HCT116 (cell line): ENCODE measurements around the gene SMYD4. TPM values are rescaled to one million over a fixed set of nuclear protein-coding genes. Genes with fewer than 3 reads are reported as not detected.

Source experiments
- ATAC-seq: fragments of 200-7000 bp; cut with Tn5 transposase; 2 replicates; pipeline ENCODE4 v1.9.1; 2020; ENCODE audit warnings: mild to moderate bottlenecking, moderate library complexity
- BruUV-seq: library from RNA; stranded (reverse); fragments of 400-500 nt; replicated peaks from 2 replicates; lab custom pipeline; 2021; lab: Mats Ljungman, UMichigan
- CTCF ChIA-PET: fragments of 300-600 bp; sonication (Branson Sonifier 250); formaldehyde crosslinking; loops from one replicate; lab custom pipeline; 2021; ENCODE audit warnings: antibody characterized with exemption; lab: Charles Lee
- POLR2A ChIA-PET: fragments of 300-600, 350-600 bp; sonication (Branson Sonifier 250); formaldehyde crosslinking; loops from one replicate; lab custom pipeline; 2021; ENCODE audit warnings: antibody characterized with exemption; lab: Charles Lee
- RAD21 ChIA-PET, 2 experiments: fragments of 300-600 bp; sonication (Branson Sonifier 250); formaldehyde crosslinking; loops; one replicate each; lab custom pipeline; 2023; ENCODE audit warnings: low total read pairs in 2 of 2; ENCODE audit not compliant: uncharacterized antibody in 2 of 2, unreplicated experiment in 2 of 2, low non-redundant PET in 1 of 2; lab: Charles Lee
- DNase-seq: peaks from one replicate; pipeline ENCODE4 v3.0.0-alpha.2; 2010; ENCODE audit warnings: low read depth, low spot score
- H2AFZ ChIP-seq: fragments of 200-600 bp; shearing (Covaris generic), sonication (generic); 2 replicates; pipeline ENCODE4 v1.6.1; 2017; ENCODE audit warnings: low read depth, mixed run types, mixed read lengths, antibody characterized with exemption, low read length; ENCODE audit not compliant: poor library complexity, severe bottlenecking
- H3K27ac ChIP-seq: 2 replicates; pipeline ENCODE4 v1.5.1; 2012; ENCODE audit warnings: low read depth, low read length
- H3K27me3 ChIP-seq: fragments of 200-600 bp; sonication (generic); 2 replicates; pipeline ENCODE4 v1.6.1; 2016; ENCODE audit warnings: mixed run types, low read length, mixed read lengths; ENCODE audit not compliant: insufficient read depth
- H3K36me3 ChIP-seq, 2 experiments: fragments of 200-500 bp in 1 of 2; fragments of 200-600 bp in 1 of 2; sonication (Bioruptor generic) in 1 of 2; sonication (generic) in 1 of 2; 2 replicates each; pipeline versions ENCODE4 v1.5.1 to v1.6.1; 2014 to 2016; ENCODE audit warnings: low read length in 2 of 2, inconsistent platforms in 1 of 2, mixed read lengths in 1 of 2, mixed run types in 1 of 2; ENCODE audit not compliant: insufficient read depth in 2 of 2, control insufficient read depth in 1 of 2
- H3K4me1 ChIP-seq, 2 experiments: fragments of 200-600 bp in 1 of 2; sonication (generic) in 1 of 2; 2 replicates each; pipeline versions ENCODE4 v1.5.1 to v1.6.1; 2012 to 2017; ENCODE audit warnings: low read length in 2 of 2, inconsistent platforms in 1 of 2, mild to moderate bottlenecking in 1 of 2, mixed read lengths in 1 of 2, mixed run types in 1 of 2, moderate library complexity in 1 of 2; ENCODE audit not compliant: insufficient read depth in 2 of 2, control insufficient read depth in 1 of 2
- H3K4me2 ChIP-seq: fragments of 200-600 bp; sonication (generic); 2 replicates; pipeline ENCODE4 v1.6.1; 2017; ENCODE audit warnings: mixed run types, low read length, mixed read lengths
- H3K4me3 ChIP-seq, 2 experiments: fragments of 200-600 bp in 1 of 2; sonication (generic) in 1 of 2; replicated peaks in 1 of 2; 2 replicates each; pipeline ENCODE4 v1.5.1; 2011 to 2016; ENCODE audit warnings: low read length in 2 of 2, control low read depth in 1 of 2, low read depth in 1 of 2, mild to moderate bottlenecking in 1 of 2, mixed read lengths in 1 of 2, mixed run types in 1 of 2
- H3K79me2 ChIP-seq: fragments of 200-600 bp; sonication (generic); 2 replicates; pipeline ENCODE4 v1.6.1; 2017; ENCODE audit warnings: mild to moderate bottlenecking, mixed run types, low read length, moderate library complexity, mixed read lengths; ENCODE audit not compliant: insufficient read depth
- H3K9ac ChIP-seq: fragments of 200-600 bp; sonication (generic); 2 replicates; pipeline ENCODE4 v1.6.1; 2016; ENCODE audit warnings: low read length, mixed read lengths
- H3K9me2 ChIP-seq: fragments of 200-600 bp; sonication (generic), shearing (Covaris generic); 2 replicates; pipeline ENCODE4 v1.6.1; 2017; ENCODE audit warnings: mixed run types, mild to moderate bottlenecking, moderate library complexity; ENCODE audit not compliant: insufficient read depth
- H3K9me3 ChIP-seq, 2 experiments: fragments of 200-500 bp in 1 of 2; fragments of 200-600 bp in 1 of 2; sonication (Bioruptor generic) in 1 of 2; sonication (generic) in 1 of 2; 2 replicates each; pipeline ENCODE4 v1.6.1; 2014 to 2017; ENCODE audit warnings: low read length in 2 of 2, mixed read lengths in 2 of 2, inconsistent platforms in 1 of 2, low read depth in 1 of 2, mild to moderate bottlenecking in 1 of 2, mixed run types in 1 of 2, moderate library complexity in 1 of 2; ENCODE audit not compliant: control insufficient read depth in 1 of 2, insufficient read depth in 1 of 2
- H4K20me1 ChIP-seq: fragments of 200-600 bp; sonication (generic), shearing (Covaris generic); 2 replicates; pipeline ENCODE4 v1.6.1; 2017; ENCODE audit warnings: mixed run types, mild to moderate bottlenecking, moderate library complexity; ENCODE audit not compliant: insufficient read depth
- CEBPB ChIP-seq: IDR thresholded peaks from 2 replicates; pipeline ENCODE4 v1.6.1; 2012; ENCODE audit warnings: low read depth
- ELF1 ChIP-seq: IDR thresholded peaks from 2 replicates; pipeline ENCODE4 v1.6.1; 2012; ENCODE audit warnings: low read depth, borderline replicate concordance
- EZH2 ChIP-seq: fragments of 200-600 bp; sonication (generic); IDR thresholded peaks from 2 replicates; pipeline ENCODE4 v1.6.1; 2017; ENCODE audit warnings: antibody characterized with exemption, mixed run types
- FOSL1 ChIP-seq: IDR thresholded peaks from 2 replicates; pipeline ENCODE4 v1.6.1; 2012; ENCODE audit warnings: low read depth
- JUND ChIP-seq: IDR thresholded peaks from 2 replicates; pipeline ENCODE4 v1.6.1; 2012
- POLR2A ChIP-seq: IDR thresholded peaks from 2 replicates; pipeline ENCODE4 v1.7.0; 2011; ENCODE audit warnings: borderline replicate concordance; ENCODE audit not compliant: insufficient read depth, insufficient read length; ENCODE audit errors: extremely low read depth
- POLR2AphosphoS5 ChIP-seq: IDR thresholded peaks from 2 replicates; pipeline ENCODE4 v1.6.1; 2011; ENCODE audit warnings: mild to moderate bottlenecking, low read depth, low read length, moderate library complexity
- RAD21 ChIP-seq: IDR thresholded peaks from 2 replicates; pipeline ENCODE4 v1.6.1; 2012; ENCODE audit warnings: low read depth, mild to moderate bottlenecking
- SP1 ChIP-seq: IDR thresholded peaks from 2 replicates; pipeline ENCODE4 v1.6.1; 2012; ENCODE audit warnings: low read depth
- SRF ChIP-seq: IDR thresholded peaks from 2 replicates; pipeline ENCODE4 v1.6.1; 2012; ENCODE audit warnings: low read depth
- ZNF274 ChIP-seq: fragments of 200-500 bp; sonication (Bioruptor generic); IDR thresholded peaks from 2 replicates; pipeline ENCODE4 v1.6.1; 2014; ENCODE audit warnings: mild to moderate bottlenecking, low read depth, low read length, inconsistent platforms
- intact Hi-C: fragments of 100-400 bp; cut with micrococcal nuclease; formaldehyde crosslinking; loops from 2 replicates; pipeline ENCODE4 v1.10.0; 2022
- total RNA-seq: library from RNA; stranded (reverse); gene quantifications from one replicate; pipeline ENCODE4 v1.2.1, GENCODE V29; 2021; ENCODE audit not compliant: unreplicated experiment
- TF ChIP-seq, protein P1 (sequence below): IDR thresholded peaks from 2 replicates; pipeline ENCODE4 v1.6.1; 2012; ENCODE audit warnings: low read depth
- TF ChIP-seq, protein P2 (sequence below), 3 experiments: fragments of 200-600 bp in 1 of 3; sonication (generic) in 1 of 3; IDR thresholded peaks in 2 of 3; conservative IDR thresholded peaks in 1 of 3; 2 replicates each; pipeline ENCODE4 v1.5.1; 2012 to 2017; ENCODE audit warnings: low read depth in 2 of 3, low read length in 2 of 3, antibody characterized with exemption in 1 of 3, borderline replicate concordance in 1 of 3, control low read depth in 1 of 3, mild to moderate bottlenecking in 1 of 3, mixed read lengths in 1 of 3, mixed run types in 1 of 3, moderate library complexity in 1 of 3; ENCODE audit not compliant: insufficient read depth in 1 of 3
- TF ChIP-seq, protein P3 (sequence below): IDR thresholded peaks from 2 replicates; pipeline ENCODE4 v1.6.1; 2011; ENCODE audit warnings: mild to moderate bottlenecking, low read length, moderate library complexity; ENCODE audit not compliant: insufficient replicate concordance; ENCODE audit errors: extremely low read depth

Gene SMYD4
- total RNA-seq, 1 experiment from 2014 or later, result 16.9 TPM

DNA sequence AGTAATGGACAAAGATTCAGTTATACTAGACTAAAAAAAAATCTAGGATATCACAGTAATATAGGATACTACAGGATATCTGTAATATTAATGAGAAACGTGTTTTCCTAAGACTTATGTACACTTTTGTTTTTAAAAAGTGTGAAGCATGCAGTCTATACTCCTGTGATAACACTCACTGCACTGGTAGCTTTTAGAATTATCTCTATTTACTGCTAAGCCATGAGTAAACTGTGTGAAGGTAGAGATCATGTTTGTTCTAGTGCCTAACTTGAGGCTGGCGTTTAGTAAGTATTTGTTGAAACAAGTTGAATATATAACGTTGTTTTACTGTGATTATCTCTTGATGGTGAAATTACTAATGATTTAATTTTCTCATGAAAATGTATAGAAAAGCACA lies 24.0 kb upstream of the SMYD4 start:
- Histone ChIP-seq H3K79me2 (peaks cover 18% of the 10 kb centered on the region), H3K27me3 (no peaks in the 10 kb centered on the region), H3K4me2 (no peak overlapping the region), H3K4me3 (no peak overlapping the region), H3K27ac (no peak overlapping the region), H3K36me3 (peaks cover 34 to 45% of the 10 kb centered on the region in 2 experiments; a peak in 3 of 4 replicates), H4K20me1 (peaks cover 3% of the 10 kb centered on the region; the same call in 1 of the 2 replicates), H3K9me3 (no peaks in the 10 kb centered on the region), H3K9ac (no peak overlapping the region), H3K4me1 (no peaks in the 10 kb centered on the region), H3K9me2 (no peaks in the 10 kb centered on the region), H2AFZ (no peak overlapping the region)
- no peak for DNase-seq
- CTCF ChIA-PET, result interaction anchor here (1.4 kb wide), 1 partner anchor 12 kb away, joined by 3 read pairs; no protein-coding TSS in a partner anchor
- POLR2A ChIA-PET, result no interaction called here
- no TSS peak for BruUV-seq
- TF ChIP-seq, protein P1, sequence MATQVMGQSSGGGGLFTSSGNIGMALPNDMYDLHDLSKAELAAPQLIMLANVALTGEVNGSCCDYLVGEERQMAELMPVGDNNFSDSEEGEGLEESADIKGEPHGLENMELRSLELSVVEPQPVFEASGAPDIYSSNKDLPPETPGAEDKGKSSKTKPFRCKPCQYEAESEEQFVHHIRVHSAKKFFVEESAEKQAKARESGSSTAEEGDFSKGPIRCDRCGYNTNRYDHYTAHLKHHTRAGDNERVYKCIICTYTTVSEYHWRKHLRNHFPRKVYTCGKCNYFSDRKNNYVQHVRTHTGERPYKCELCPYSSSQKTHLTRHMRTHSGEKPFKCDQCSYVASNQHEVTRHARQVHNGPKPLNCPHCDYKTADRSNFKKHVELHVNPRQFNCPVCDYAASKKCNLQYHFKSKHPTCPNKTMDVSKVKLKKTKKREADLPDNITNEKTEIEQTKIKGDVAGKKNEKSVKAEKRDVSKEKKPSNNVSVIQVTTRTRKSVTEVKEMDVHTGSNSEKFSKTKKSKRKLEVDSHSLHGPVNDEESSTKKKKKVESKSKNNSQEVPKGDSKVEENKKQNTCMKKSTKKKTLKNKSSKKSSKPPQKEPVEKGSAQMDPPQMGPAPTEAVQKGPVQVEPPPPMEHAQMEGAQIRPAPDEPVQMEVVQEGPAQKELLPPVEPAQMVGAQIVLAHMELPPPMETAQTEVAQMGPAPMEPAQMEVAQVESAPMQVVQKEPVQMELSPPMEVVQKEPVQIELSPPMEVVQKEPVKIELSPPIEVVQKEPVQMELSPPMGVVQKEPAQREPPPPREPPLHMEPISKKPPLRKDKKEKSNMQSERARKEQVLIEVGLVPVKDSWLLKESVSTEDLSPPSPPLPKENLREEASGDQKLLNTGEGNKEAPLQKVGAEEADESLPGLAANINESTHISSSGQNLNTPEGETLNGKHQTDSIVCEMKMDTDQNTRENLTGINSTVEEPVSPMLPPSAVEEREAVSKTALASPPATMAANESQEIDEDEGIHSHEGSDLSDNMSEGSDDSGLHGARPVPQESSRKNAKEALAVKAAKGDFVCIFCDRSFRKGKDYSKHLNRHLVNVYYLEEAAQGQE, result no peak
- TF ChIP-seq RAD21 (no peak), SP1 (no peak), JUND (no peak), CEBPB (no peak), SRF (no peak), POLR2A (no peak), ELF1 (no peak), POLR2AphosphoS5 (no peak), EZH2 (no peak), FOSL1 (no peak), ZNF274 (no peak)
- TF ChIP-seq, protein P2, sequence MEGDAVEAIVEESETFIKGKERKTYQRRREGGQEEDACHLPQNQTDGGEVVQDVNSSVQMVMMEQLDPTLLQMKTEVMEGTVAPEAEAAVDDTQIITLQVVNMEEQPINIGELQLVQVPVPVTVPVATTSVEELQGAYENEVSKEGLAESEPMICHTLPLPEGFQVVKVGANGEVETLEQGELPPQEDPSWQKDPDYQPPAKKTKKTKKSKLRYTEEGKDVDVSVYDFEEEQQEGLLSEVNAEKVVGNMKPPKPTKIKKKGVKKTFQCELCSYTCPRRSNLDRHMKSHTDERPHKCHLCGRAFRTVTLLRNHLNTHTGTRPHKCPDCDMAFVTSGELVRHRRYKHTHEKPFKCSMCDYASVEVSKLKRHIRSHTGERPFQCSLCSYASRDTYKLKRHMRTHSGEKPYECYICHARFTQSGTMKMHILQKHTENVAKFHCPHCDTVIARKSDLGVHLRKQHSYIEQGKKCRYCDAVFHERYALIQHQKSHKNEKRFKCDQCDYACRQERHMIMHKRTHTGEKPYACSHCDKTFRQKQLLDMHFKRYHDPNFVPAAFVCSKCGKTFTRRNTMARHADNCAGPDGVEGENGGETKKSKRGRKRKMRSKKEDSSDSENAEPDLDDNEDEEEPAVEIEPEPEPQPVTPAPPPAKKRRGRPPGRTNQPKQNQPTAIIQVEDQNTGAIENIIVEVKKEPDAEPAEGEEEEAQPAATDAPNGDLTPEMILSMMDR (IDR thresholded peaks at IDR 0.05 in 2 of 3, conservative IDR thresholded peaks at IDR 0.05 in 1 of 3; ENCODE audit: borderline replicate concordance in 1 of 3, insufficient read depth in 1 of 3, low read depth in 2 of 3, low read length in 2 of 3), result no peak
- TF ChIP-seq, protein P3, sequence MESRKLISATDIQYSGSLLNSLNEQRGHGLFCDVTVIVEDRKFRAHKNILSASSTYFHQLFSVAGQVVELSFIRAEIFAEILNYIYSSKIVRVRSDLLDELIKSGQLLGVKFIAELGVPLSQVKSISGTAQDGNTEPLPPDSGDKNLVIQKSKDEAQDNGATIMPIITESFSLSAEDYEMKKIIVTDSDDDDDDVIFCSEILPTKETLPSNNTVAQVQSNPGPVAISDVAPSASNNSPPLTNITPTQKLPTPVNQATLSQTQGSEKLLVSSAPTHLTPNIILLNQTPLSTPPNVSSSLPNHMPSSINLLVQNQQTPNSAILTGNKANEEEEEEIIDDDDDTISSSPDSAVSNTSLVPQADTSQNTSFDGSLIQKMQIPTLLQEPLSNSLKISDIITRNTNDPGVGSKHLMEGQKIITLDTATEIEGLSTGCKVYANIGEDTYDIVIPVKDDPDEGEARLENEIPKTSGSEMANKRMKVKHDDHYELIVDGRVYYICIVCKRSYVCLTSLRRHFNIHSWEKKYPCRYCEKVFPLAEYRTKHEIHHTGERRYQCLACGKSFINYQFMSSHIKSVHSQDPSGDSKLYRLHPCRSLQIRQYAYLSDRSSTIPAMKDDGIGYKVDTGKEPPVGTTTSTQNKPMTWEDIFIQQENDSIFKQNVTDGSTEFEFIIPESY, result no peak
- RAD21 ChIA-PET, result no interaction called here
- no peak for ATAC-seq
- intact Hi-C loops, result no loop called here
